OCI-LY7 (cell line): ENCODE measurements around the gene ZNF746.

Experiments used
- EZH2phosphoT487 ChIP-seq: fragments of 200-600 bp; sonication (generic); IDR thresholded peaks from 2 replicates; pipeline ENCODE4 v1.6.1; 2018; ENCODE audit warnings: low read depth, borderline replicate concordance, mild to moderate bottlenecking, mixed run types, antibody characterized with exemption, low read length, moderate library complexity, mixed read lengths
- TF ChIP-seq, protein P1 (sequence below): fragments of 200-600 bp; sonication (generic); conservative IDR thresholded peaks from 2 replicates; pipeline ENCODE4 v1.5.1; 2014; ENCODE audit warnings: mild to moderate bottlenecking, antibody characterized with exemption, low read length, moderate library complexity, mixed read lengths

DNA sequence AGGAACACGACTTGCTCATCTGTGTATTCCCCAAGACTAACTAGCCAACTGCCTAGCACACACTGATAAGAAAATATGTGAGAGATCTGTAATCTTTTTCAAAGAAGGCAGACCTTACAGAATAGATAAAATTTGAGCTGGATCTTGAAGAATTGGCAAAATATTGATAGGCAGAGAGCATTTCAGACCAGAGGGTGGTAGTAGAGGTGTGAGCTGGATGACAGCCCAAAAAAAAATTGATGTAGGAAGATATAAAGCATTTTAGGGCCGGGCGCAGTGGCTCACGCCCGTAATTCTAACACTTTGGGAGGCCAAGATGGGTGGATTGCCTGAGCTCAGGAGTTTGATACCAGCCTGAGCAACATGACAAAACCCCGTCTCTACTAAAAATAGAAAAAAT lies 1.2 kb upstream of the ZNF746 start:
- TF ChIP-seq, protein P1, sequence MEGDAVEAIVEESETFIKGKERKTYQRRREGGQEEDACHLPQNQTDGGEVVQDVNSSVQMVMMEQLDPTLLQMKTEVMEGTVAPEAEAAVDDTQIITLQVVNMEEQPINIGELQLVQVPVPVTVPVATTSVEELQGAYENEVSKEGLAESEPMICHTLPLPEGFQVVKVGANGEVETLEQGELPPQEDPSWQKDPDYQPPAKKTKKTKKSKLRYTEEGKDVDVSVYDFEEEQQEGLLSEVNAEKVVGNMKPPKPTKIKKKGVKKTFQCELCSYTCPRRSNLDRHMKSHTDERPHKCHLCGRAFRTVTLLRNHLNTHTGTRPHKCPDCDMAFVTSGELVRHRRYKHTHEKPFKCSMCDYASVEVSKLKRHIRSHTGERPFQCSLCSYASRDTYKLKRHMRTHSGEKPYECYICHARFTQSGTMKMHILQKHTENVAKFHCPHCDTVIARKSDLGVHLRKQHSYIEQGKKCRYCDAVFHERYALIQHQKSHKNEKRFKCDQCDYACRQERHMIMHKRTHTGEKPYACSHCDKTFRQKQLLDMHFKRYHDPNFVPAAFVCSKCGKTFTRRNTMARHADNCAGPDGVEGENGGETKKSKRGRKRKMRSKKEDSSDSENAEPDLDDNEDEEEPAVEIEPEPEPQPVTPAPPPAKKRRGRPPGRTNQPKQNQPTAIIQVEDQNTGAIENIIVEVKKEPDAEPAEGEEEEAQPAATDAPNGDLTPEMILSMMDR, result no peak
- TF ChIP-seq EZH2phosphoT487, result no peak
